GM19238 (cell line): ENCODE data around the gene PRAMEF15.
"Not testable (repeated sequence)": the region's sequence is repeated elsewhere in the genome, so short reads cannot be mapped to it uniquely, and the experiment has no call there.

Source experiments
- DNase-seq: peaks from one replicate; pipeline ENCODE4 v3.0.0; 2011; ENCODE audit warnings: low spot score; ENCODE audit not compliant: insufficient read length

Gene PRAMEF15

GRCh38 chr1:13315281-13315680 is at the start of gene PRAMEF15:
PRAMEF15 (plus strand) TSS chr1:13315581; CDS start chr1:13318408, 2,827 bp downstream.
- not testable (repeated sequence) for DNase-seq

- DNase-seq, result not testable (repeated sequence)
Observed at GRCh38 chr1:13277016-13277415, 38.4 kb upstream of the PRAMEF15 start.

DNA sequence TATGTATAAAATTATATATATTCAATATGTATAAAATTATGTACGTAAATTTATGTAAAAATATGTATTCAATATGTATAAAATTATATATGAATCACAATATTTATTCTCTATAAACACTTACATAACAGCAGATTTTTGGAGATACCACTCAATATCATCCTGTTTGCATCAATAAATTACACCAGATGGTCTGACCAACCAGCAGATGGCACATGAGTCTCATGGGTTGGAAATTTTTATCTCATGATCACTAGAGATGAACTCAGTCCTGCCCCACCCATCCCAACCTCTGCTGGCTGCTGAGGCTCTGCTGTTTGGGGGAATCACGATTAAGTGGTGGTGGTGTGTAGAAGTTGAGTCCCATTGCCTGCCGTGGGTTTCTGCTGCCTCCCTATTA is 35.8 kb upstream of the PRAMEF15 start:
- DNase-seq, result not testable (repeated sequence)

- not testable (repeated sequence) for DNase-seq
Observed at GRCh38 chr1:13285037-13285436, 30.3 kb upstream of the PRAMEF15 start, which contains the start of gene PRAMEF8. PRAMEF8 (minus strand) TSS chr1:13285137; CDS start chr1:13284091, 1,046 bp downstream.

- DNase-seq, result not testable (repeated sequence)
Observed at GRCh38 chr1:13289030-13289429, 26.4 kb upstream of the PRAMEF15 start.

- not testable (repeated sequence) for DNase-seq
Observed at GRCh38 chr1:13297216-13297931, 18.0 kb upstream of the PRAMEF15 start.

- not testable (repeated sequence) for DNase-seq
Observed at GRCh38 chr1:13298699-13299098, 16.7 kb upstream of the PRAMEF15 start.

- not testable (repeated sequence) for DNase-seq
Observed at GRCh38 chr1:13302197-13302596, 13.2 kb upstream of the PRAMEF15 start.

- DNase-seq, result not testable (repeated sequence)
Observed at GRCh38 chr1:13303239-13303638, 12.1 kb upstream of the PRAMEF15 start, which contains the start of gene PRAMEF33. PRAMEF33 (plus strand) TSS chr1:13303539; CDS start chr1:13305955, 2,416 bp downstream.

- DNase-seq, result not testable (repeated sequence)
Observed at GRCh38 chr1:13342496-13342895, 27.1 kb downstream of the PRAMEF15 start.

GRCh38 chr1:13347034-13347433 is 31.7 kb downstream of the PRAMEF15 start, which contains the start of gene PRAMEF14:
PRAMEF14 (minus strand) TSS chr1:13347134; CDS start chr1:13345314, 1,820 bp downstream.
- DNase-seq, result not testable (repeated sequence)

- not testable (repeated sequence) for DNase-seq
Observed at GRCh38 chr1:13353476-13353875, 38.1 kb downstream of the PRAMEF15 start.

- DNase-seq, result not testable (repeated sequence)
Observed at GRCh38 chr1:13354475-13354874, 39.1 kb downstream of the PRAMEF15 start.

DNA sequence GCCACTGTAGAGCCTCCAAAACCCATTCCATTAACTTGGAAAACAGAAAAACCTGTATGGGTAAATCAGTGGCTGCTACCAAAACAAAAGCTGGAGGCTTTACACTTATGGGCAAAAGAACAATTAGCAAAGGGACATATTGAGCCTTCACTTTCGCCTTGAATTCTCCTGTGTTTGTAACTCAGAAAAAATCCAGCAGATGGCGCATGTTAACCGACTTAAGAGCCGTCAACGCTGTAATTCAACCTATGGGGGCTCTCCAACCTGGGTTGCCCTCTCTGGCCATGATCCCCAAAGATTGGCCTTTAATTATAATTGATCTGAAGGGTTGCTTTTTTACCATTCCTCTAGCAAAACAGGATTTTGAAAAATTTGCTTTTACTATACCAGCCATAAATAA is 41.4 kb downstream of the PRAMEF15 start:
- peak; percentile 5 for DNase-seq

DNA sequence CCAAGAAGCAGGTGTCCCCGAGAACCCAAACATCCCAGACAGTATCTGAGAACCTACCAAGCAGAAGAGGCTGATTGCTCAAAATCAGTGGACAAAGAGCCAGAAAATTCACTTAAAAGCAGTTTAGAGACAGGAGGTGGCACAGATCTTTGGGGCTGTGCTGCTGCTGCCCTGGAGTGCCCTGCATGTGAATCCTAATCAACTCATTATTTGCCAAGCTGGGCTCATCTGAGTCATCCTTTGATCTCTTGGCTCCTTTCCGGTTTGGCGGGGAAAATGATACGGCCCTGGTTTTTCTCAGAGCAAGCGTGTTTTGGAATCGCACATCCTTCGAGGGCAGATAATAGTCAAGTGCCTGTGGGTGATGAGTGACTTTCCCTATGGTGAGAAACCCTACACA is 47.0 kb downstream of the PRAMEF15 start:
- DNase-seq, result not testable (repeated sequence)

DNA sequence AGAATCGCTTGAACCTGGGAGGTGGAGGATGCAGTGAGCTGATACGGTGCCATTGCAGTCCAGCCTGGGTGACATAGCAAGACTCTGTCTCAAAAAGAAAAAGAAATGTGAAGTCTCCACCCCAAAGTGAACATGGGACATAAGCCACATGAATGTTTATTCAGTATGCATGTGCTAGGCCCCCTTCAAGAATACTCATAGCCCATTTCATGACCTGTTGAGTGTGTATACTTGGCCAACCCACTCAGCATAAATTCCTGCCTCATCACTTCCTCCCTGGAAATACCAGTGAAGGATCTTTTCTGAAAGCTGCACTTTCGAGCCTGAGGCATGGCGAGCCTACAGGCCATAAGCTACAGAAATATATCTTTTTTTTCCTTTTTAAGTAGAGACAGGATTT is 49.5 kb downstream of the PRAMEF15 start:
- not testable (repeated sequence) for DNase-seq

GRCh38 chr1:13366536-13366935 is 51.2 kb downstream of the PRAMEF15 start:
- DNase-seq, result not testable (repeated sequence)

- not testable (repeated sequence) for DNase-seq
Observed at GRCh38 chr1:13368544-13368943, 53.2 kb downstream of the PRAMEF15 start.
